HG02870 (cell line): ENCODE results near the gene HMOX2.
A peak's percentile ranks its signal among the peaks of the same experiment; 100 is the strongest.

ENCODE experiments used
- ATAC-seq: cut with Tn5 transposase; IDR thresholded peaks from one replicate; pipeline ENCODE4 v1.9.1; 2021; ENCODE audit warnings: mild to moderate bottlenecking, moderate library complexity; ENCODE audit not compliant: unreplicated experiment

HMOX2 gene

DNA sequence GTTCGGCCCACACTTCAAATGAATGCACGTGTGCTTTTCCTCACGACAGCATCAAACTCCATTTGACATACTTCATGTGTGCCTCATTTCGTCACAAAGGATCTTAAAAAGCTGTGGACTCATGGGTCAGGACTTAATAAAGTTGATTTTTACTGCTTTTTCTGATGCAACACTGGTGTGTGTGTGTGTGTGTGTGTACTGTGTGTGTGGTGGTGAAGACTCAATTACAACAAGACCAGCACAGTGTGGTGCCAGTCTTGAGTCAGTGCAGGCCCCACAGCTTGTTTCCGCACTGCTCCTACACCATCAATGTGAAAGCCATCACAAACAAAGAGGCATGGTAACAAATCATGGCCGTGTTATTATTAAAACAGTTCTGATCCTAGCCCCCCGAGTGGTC lies 44.7 kb downstream of the HMOX2 start:
- ATAC-seq: no peak

DNA sequence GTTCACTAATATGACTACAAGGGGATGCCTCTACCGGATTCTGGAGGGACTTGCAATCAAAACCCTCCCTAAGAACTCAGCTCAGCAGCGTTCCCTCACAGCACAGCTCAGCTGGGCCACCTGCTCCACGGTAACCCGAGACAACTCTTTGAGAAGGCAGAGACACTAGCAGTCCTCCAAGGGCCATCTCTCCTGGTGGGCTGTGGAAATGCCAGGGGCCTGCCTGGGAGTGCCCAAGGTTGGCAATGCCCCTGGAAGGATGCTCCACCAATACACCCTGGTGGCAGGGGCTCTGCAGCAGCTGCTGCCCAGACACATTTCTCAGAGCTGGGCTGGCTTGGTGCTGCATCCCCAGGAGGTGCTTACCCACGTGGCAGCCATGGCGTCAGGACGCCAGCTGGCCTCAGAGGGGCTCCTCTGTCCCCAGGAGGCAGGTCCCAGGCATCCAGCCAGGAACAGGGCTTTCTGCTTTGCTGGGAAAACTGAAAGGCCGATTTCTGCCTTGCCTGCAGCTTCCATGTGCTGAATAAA lies 45.9 kb downstream of the HMOX2 start:
- ATAC-seq: no peak

DNA sequence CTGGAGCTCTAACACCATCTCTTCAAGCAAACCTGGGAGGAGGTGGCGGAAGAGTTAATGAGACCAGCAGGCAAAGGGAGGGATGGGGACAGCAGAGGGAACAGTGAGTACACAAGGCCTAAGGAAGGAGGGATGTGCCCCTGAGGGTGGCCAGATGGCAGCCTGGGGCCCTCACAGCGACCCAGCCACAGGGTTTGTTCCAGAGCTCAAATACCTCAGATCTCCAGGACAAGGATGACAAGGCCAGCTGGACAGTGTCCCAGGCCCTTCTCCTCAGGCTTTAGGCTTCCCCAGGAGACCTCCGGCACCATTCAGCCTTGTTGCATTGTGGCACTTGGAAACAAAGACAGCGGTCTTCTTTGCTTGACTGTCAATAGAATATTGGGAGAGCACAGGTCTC lies 47.5 kb downstream of the HMOX2 start:
- no peak for ATAC-seq

DNA sequence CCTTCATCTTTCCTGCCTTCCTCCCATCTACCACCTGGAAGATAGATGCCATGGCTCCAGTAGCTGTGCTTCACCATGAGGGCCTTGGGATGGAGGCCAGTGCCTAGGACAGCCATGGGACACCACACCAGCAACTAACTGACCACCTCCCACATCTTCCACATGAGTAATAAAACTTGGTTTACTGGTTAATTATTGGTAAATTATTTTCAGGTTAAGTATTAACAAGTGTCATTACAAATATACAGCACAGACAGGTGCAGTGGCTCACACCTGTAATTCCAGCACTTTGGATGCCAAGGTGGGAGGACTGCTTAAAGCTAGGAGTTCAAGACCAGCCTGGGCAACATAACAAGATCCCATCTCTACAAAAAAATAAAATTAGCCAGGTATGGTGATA lies 48.4 kb downstream of the HMOX2 start:
- no peak for ATAC-seq

DNA sequence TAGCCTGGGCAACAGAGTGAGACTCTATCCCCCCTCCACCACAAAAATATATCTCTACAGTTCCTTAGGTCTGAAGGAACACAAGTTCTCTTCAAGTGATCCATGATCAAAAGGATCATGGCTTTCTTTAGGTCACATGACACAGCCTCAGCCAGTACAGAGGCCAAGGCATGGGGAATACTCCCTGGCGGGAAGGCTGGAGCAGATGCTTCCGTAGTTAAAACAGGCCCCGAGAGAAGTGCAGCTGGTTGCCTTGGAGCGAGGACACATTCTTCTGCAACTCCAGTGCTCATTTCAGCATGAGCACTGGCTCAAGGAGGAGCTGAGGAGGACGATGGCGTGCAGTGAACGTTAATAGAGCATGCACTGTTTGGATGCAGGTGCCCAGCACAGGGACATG lies 48.9 kb downstream of the HMOX2 start:
- ATAC-seq: no peak

DNA sequence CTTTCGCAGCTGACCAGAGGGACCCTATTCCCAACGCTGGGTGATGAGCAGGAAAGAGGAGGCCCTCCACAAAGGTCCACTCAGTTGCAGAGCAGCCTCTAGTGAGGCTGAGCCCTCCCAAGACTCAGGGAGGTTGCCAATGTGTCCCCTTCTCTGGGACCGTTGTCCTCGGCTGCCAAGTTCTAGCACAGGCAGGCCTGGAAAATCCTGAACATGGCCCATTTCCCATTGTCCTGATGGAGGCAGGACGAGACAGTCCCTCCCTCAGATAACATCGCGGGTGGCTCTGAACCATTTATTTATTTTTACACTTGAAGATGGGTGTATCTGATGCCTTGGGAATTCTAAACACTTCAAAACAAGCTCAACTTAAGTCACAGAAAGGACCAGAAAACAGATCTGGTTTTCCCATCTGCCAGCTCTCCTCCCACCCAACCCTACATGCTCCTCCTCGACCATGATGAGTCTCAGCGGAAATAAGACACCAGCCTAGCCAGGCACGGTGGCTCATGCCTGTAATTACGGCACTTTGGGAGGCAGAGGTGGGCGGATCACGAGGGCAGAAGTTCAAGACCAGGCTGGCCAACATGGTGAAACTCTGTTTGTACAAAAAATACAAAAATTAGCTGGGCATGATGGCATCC lies 49.6 kb downstream of the HMOX2 start:
- no peak for ATAC-seq

DNA sequence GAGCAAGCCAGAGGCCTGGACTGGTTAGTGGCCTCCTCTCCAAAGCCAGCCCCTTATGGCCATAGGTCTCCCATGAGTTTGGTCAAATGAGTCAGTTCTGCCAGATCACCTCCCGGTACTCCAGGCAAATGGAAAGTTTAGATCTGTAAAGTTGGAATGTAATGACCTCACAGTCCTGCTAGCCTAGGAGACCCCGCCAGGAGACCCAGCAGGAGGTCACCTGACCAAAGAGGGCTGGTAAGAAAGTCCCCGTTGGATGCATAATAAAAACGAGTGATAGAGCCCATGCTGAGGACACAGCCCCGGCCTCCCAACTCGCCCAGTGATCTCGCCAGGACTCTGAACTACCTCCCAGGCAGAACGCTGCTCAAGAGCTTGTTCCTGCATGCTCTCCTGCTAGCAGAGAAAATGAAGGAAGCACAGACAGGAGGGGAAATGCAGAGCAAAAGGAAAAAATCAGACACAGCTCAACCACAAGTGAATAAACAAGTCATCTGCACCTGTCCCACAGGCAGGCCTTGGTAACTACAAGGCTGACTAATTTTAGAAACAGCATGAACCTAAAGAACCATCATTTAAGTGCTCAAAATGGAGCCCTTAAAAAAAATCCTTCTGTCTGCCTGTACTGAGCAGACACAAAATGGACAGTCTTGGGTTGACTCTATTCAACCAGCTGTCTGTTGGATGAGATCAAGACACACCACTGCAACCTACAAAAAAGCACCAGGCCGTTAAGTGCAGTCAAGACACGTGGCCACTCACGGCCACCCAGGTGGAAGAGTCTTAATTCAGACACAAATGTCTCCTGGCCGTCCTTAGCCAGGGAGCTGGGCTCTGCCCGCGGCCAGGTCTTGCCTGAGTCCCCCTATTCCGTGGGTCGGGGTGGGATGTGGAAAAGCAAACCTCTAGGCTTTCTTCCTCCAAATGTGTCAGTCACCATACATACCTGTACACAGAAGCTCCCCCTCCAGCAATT lies 53.2 kb downstream of the HMOX2 start:
- no peak for ATAC-seq

DNA sequence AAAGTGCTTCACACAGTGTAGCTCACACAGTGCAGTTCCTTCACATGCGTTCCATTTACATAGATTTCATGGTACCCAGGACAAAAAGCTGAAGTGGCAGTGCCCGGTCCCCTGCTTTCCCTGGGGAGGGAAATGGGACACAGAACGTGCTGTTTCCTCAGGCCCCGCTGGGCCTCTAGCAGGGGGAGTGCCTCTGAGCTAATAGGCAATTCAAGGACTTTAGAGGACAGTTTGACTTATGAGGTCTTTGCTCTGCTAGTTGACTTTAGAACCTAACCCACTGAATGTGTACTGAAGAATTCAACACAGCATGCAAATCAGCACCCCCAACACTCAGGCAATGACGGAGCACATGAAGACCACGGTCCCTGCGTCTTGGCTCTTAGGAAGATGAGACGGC lies 55.6 kb downstream of the HMOX2 start:
- ATAC-seq: no peak

DNA sequence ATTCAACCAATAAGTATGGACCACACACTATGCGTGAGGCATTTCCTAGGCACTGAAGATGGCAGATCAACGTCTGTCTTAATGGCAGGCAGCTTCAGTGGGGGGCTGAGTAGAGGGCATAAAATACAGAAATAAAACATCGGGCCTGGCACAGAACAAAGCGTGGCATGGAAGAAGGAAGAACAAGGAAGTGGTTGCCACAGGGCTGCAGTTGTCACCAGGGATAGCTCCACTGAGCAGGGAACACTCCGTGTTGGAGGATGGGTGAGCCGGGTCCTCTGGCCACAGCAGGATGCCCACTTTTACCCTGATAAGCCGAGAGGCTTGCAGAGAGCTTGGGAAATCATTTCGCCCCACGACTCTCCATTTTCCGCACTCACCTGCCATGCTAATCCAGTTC lies 56.0 kb downstream of the HMOX2 start:
- ATAC-seq: no peak

DNA sequence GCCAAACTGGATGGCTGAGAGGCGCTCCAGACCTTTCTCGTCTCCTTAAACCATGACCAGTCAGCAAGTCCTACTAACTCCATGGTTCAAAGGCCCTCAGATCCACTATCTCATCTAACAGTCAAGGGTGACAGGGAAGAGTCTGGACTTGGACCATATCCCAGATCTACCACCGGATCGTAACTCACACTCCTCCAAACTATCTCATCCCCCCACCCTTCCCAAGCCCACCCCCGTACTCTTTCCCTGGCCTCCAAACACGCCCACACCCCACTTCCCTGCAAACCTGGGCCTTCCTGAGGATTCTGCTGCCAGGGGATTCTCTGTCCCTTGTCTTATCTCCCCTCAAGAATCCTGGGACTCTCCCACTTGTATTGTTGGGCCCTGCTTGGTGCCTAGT lies 57.3 kb downstream of the HMOX2 start:
- no peak for ATAC-seq

DNA sequence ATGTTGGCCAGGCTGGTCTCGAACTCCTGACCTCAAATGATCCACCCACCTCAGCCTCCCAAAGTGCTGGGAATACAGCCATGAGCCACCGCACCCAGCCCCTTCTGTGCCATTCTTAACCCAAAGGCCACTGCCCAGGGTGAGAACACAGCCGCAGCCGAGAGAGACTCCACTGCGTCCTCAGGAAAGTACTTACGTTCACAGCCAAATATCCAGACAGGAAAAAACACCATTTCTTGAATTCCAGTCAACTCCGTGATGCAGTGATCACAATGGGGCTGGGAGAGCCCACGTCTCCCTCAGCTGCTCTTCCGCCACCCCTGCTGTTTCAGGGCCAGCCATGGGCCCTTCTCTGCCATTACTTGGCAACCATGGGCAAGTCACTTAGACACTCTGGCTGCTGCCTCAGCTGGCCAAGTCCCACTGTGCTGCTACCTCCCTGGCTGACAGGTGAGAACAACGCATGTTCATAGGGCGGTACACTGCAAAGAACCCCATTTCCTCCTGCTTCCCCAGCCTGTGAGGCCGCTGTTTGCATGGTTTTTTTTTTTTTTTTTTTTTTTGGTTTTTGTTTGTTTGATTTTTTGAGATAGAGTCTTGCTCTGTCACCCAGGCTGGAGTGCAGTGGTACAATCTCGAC lies 58.1 kb downstream of the HMOX2 start:
- ATAC-seq: no peak

DNA sequence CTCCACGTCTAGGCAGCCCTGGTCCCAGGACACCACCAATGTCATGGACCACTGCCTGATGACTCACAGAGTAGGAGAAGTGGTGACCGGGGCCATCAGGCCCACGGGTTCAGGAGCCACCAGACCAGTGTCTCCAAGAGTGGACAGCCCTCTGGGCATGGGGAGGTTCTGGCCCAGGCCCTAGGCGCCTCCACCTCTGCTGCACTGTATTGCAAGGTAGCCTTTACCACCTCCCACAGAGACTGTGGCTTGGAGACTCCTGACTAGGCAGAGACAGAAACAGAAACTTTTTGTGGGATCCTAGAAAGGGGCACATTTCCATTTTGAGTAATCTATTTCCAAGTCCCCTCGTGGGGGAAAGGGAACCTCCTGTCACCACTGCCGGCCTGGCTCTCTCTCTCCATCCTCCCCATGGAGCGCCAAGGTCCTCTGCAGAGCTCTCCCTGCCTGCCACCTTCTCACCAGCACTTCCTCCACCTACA lies 59.5 kb downstream of the HMOX2 start:
- ATAC-seq: no peak

DNA sequence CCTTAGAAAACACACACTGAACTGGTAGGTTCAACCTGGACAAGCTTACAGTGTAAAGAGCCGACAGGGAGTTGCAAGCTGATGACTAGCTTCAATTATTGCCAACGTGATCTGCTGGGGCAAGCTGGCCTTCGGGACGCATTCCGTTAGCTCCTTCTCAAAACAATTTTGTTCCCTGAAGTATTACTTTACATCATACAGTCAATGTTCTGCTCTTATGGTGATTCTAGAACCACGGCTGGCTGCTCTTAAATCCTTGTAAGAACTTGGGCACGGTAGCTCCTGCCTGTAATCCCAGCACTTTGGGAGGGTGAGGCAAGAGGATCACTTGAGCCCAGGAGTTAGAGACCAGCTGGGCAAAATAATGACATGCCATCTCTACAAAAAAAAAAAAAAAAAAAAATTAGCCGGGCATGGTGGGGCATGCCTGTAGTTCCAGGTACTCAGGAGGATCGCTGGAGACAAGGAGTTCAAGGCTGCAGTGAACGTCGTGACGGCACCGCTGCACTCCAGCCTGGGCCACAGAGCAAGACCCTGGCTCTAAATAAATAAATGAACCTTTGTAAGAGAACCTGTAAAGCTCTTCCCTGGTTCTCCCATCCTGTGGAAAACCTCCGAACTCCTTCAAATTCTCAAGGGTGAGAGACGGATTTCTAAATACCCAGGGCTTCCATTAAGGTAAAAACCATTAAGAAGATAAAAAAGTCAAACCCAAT lies 60.4 kb downstream of the HMOX2 start:
- ATAC-seq: no peak

DNA sequence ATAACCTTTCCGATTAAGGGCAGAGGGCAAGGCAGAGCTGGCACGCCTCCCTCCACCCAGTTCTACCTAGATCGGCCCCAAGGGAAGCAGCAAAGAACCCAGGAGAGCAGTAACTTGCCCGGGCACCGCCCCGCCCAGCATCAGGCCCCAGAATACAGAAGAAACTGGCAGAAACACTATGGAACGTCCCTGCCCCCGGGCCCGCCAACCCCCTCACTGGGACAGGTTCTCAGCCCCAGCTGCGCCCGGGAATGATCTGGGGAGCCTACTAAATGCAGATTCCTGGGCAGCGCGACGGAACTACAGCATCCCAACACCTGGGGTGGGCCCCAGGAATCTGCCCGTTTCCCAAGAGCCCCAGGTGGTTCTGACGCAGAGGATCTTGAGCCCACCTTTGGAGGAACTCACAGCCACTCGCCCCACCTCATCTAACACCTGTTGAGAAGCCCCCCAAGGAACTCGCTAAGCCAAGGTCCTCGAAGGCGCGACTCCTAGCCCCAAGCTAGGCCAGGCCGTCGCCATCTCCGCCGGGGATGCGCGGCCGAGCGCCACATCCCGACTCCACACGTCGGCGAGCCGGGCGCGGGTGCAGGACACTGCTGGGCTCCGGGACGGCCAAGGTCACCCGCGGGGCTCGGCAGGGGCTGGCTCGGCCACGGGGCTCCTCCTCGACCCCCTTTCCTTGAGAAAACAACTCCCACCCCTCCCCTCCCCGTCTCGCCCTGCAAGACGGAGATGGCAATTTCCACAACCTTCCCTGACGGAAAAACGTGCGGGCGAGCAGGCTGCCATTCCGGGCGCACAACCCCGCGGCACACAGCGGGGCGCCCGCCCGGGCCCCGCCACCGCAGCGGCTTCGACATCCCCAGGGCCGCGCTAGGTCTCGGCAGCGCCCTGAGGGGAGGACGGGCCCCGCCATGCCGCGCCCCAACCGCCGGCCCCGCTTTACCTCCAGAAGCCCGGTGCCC lies 61.5 kb downstream of the HMOX2 start:
- ATAC-seq: peak; percentile 25

DNA sequence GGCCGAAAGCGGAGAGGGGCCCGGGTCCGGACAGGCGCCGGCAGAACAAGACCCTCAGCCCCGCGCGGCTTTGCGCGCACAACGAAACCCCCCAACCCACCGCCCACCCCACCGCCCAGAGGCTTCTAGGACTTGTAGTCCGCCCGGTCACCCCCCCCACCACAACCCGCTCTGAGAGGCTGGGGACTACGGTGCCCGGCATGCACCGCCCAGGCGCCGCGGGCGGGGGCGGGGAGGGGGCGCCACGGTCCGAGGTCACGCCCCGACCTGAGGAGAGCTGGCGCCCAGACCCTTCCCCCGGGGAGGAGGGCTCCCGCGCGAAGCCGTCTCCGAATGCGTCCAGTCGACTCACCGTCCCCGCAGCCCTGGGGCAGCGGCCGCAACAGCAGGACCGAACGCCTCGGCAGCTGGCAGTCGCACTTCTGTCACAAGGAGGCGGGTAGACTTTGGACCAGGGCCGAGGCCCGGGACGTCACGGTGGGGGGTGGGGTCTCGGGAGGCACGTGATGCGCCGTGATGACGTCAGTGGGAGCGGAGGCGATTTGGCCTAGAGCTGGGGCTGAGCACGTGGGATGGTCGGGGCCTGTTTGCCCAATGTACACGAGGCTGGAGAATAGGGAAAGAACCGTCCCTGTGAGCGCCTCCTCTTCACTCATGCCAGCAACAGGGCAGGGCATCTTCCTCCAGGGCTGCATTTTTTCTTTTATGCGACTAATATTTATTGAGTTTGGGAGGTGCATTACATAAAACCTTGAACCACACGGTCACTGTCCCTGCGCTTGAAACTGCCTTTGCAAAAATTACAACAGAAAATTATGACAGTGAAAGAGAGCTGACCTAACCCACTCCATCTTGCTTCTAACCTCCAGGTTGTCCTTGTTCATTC lies 62.4 kb downstream of the HMOX2 start, which contains the start of gene CDIP1:
Gene CDIP1 (minus strand): TSS at position 424 of the 886 bp plus-strand sequence. CDS start 24,643 bp downstream, outside the sequence.
- peak; percentile 72 for ATAC-seq

DNA sequence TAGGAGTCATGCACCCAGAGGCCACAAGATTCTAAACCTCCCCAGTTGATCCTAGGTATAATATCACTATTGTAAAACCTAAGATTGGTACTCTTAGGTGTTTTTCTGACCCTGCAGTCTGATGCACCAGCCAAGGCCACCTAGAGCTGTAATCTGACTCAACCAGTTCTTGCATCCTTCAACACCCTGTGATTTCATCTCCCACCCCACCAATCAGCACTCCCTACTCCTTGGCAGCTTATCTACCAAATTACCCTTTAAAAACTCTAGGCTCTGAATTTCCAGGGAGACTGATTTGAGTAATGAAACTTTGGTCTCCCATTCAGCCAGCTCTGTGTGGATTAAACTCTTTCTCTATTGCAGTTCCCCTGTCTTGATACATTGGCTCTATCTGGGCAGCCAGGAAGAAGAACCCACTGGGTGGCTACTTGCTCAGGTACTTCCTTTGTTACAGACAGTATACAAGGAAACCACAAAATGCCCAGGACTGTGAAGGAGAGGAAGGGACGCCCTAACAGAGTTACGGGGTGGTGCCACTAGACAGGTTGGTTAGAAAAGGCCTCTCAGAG lies 63.6 kb downstream of the HMOX2 start:
- ATAC-seq: no peak

DNA sequence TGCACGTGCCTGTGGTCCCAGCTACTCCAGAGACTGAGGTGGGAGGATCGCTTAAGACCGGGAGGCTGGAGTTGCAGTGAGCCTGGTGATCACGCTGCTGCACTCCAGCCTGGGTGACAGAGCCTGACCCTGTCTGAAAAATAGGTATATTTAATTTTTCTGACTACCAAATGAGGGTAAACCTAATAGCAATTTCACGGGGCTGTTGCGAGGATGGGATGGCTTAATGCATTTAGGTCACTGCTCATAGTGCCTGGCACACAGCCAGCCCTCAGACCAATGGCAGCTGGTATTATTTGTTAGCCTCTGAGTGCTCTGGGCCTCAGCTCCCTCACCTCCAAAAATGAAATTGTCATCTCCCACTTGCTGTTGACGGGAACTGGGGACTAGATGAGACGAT lies 68.3 kb downstream of the HMOX2 start:
- no peak for ATAC-seq

DNA sequence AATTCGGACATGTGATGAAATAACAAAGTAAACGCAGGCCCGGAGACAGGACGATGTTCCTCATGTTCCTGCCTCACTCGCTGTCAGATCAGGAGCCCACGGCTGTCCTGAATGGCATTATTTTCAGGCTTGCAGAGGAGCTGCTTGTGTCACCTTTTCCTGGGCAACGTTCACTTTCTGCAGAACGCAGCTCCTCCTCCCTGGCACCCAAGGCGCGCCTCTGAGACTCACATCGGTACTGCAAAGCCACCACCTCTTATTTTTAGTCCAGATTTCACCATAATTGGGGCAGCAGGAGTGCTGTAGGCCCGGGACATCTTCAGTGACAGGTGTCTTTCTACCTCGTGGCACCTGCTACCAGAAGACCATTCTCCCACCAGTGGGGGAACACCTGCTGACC lies 71.9 kb downstream of the HMOX2 start:
- no peak for ATAC-seq
